Calu3 (cell line): Measurements from ENCODE around the gene LMAN1L. TPM values are rescaled to one million over a fixed set of nuclear protein-coding genes. Genes with fewer than 3 reads are reported as not detected.

Source experiments
- BruUV-seq: library from RNA; stranded (reverse); fragments of 400-500 nt; replicated peaks from 2 replicates; lab custom pipeline; 2021; lab: Mats Ljungman, UMichigan
- CTCF ChIA-PET: fragments of 300-600 bp; sonication (Branson Sonifier 250); formaldehyde crosslinking; loops from one replicate; lab custom pipeline; 2022; ENCODE audit warnings: antibody characterized with exemption; lab: Charles Lee
- DNase-seq: peaks from one replicate; pipeline ENCODE4 v3.0.0; 2022
- H3K27ac Mint-ChIP-seq: one replicate; pipeline ENCODE4 v1.8.0; 2022; ENCODE audit warnings: mixed read lengths; ENCODE audit not compliant: unreplicated experiment
- H3K27me3 Mint-ChIP-seq: one replicate; pipeline ENCODE4 v1.8.0; 2022; ENCODE audit warnings: mixed read lengths; ENCODE audit not compliant: unreplicated experiment
- H3K36me3 Mint-ChIP-seq: one replicate; pipeline ENCODE4 v1.8.0; 2022; ENCODE audit warnings: mild to moderate bottlenecking, moderate library complexity, mixed read lengths; ENCODE audit not compliant: insufficient read depth, unreplicated experiment
- H3K4me1 Mint-ChIP-seq: one replicate; pipeline ENCODE4 v1.8.0; 2022; ENCODE audit warnings: mild to moderate bottlenecking, low read depth, mixed read lengths; ENCODE audit not compliant: unreplicated experiment
- H3K4me3 Mint-ChIP-seq: one replicate; pipeline ENCODE4 v1.8.0; 2022; ENCODE audit warnings: mild to moderate bottlenecking, low read depth, moderate library complexity, mixed read lengths; ENCODE audit not compliant: unreplicated experiment
- H3K9me3 Mint-ChIP-seq: one replicate; pipeline ENCODE4 v1.8.0; 2022; ENCODE audit warnings: low read depth, mixed read lengths; ENCODE audit not compliant: unreplicated experiment
- intact Hi-C: fragments of 100-400 bp; cut with micrococcal nuclease; formaldehyde crosslinking; loops from one replicate; pipeline ENCODE4 v1.10.0; 2022; ENCODE audit not compliant: unreplicated experiment
- total RNA-seq: library from RNA; stranded (reverse); gene quantifications from 2 replicates; pipeline ENCODE4 v1.2.3, GENCODE V29; 2022
- TF ChIP-seq, protein P1 (sequence below): fragments of 200-600 bp; IDR thresholded peaks from one replicate; pipeline ENCODE4 v1.8.0; 2022; ENCODE audit warnings: antibody characterized with exemption; ENCODE audit not compliant: unreplicated experiment

LMAN1L gene
- total RNA-seq, 1 experiment from 2014 or later, result 0.35 TPM

DNA sequence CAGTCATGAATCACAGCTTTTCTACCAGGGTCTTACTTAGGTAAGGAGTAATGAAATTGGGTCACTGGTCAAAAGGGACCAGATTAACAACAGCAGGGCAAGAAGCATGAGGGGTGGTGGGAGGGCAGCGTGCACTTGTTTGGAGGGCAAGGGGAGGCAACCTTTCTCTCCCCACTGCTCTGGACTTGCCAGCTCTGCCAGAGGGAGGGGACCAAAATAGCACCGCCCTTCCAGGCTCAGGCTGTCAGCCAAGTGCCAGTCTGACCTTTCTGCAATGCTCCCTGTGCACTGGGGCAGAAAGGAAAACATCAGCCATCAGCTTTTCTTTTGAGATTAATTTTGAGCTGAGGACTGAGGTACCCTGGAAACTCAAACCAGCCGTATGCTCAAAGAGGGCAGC lies 34.8 kb downstream of the LMAN1L start:
- H3K9me3 Mint-ChIP-seq, result no peaks in the 10 kb centered on the region
- intact Hi-C loops, result no loop called here
- DNase-seq, result no peak
- H3K27ac Mint-ChIP-seq, result no peak overlapping the region
- H3K4me1 Mint-ChIP-seq, result no peaks in the 10 kb centered on the region
- no peak overlapping the region for H3K4me3 Mint-ChIP-seq
- BruUV-seq, result no TSS peak
- CTCF ChIA-PET, result interaction anchor here (0.6 to 0.8 kb wide), 2 partner anchors 71 to 354 kb away, joined by 3 to 6 read pairs; no protein-coding TSS in a partner anchor
- peaks cover 62% of the 10 kb centered on the region for H3K36me3 Mint-ChIP-seq
- TF ChIP-seq, protein P1, sequence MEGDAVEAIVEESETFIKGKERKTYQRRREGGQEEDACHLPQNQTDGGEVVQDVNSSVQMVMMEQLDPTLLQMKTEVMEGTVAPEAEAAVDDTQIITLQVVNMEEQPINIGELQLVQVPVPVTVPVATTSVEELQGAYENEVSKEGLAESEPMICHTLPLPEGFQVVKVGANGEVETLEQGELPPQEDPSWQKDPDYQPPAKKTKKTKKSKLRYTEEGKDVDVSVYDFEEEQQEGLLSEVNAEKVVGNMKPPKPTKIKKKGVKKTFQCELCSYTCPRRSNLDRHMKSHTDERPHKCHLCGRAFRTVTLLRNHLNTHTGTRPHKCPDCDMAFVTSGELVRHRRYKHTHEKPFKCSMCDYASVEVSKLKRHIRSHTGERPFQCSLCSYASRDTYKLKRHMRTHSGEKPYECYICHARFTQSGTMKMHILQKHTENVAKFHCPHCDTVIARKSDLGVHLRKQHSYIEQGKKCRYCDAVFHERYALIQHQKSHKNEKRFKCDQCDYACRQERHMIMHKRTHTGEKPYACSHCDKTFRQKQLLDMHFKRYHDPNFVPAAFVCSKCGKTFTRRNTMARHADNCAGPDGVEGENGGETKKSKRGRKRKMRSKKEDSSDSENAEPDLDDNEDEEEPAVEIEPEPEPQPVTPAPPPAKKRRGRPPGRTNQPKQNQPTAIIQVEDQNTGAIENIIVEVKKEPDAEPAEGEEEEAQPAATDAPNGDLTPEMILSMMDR, result no peak
- H3K27me3 Mint-ChIP-seq, result no peaks in the 10 kb centered on the region

DNA sequence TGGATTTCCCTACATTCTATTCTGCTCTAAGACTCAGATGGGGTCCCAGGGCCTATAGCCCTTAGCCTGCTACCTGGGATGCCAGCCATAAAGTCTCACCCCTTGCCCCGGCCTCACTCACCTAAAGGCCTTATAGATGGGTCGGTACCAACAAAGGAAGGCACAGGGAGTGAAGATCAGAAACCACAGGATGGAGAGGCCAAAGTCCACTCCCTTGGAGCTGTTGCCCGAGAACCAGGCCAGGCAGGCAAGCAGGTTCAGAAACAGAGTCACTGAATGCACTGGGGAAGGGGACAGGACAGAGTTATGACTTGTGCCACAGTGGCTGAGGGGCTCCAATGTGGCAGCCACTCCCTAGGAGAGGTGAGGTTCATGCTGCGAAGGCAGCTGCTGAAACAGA lies 37.8 kb downstream of the LMAN1L start:
- no peak overlapping the region for H3K4me3 Mint-ChIP-seq
- H3K36me3 Mint-ChIP-seq, result peaks cover 51% of the 10 kb centered on the region
- CTCF ChIA-PET, result no interaction called here
- no peaks in the 10 kb centered on the region for H3K27me3 Mint-ChIP-seq
- H3K9me3 Mint-ChIP-seq, result no peaks in the 10 kb centered on the region
- TF ChIP-seq, protein P1, result no peak
- no peak overlapping the region for H3K27ac Mint-ChIP-seq
- intact Hi-C loops, result no loop called here
- BruUV-seq, result no TSS peak
- no peak for DNase-seq
- no peaks in the 10 kb centered on the region for H3K4me1 Mint-ChIP-seq

DNA sequence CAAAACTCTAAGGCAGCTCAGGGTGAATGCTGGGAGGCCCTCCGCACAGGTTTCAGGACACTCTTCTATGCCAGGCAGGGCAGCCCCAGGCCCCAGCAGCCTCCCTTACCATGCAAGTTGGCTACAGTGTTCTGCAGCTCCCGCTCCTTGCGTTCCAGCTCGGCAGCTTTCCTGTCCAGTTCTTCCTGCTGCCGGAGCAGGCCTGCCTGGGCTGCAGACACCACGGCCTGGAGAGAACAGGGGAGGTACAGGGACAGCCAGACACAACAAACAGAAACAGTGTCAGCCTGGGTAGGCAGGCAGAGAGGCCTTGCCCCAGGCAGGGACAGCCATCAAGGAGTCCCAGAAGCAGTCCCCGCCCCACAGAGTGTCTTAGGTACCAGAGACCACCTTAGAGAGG lies 39.3 kb downstream of the LMAN1L start:
- intact Hi-C loops, result no loop called here
- Mint-ChIP-seq H3K36me3 (peaks cover 43% of the 10 kb centered on the region), H3K27me3 (no peaks in the 10 kb centered on the region), H3K9me3 (no peaks in the 10 kb centered on the region), H3K27ac (no peak overlapping the region), H3K4me3 (no peak overlapping the region), H3K4me1 (peaks cover 4% of the 10 kb centered on the region)
- BruUV-seq, result no TSS peak
- DNase-seq, result no peak
- CTCF ChIA-PET, result no interaction called here
- TF ChIP-seq, protein P1, result no peak

DNA sequence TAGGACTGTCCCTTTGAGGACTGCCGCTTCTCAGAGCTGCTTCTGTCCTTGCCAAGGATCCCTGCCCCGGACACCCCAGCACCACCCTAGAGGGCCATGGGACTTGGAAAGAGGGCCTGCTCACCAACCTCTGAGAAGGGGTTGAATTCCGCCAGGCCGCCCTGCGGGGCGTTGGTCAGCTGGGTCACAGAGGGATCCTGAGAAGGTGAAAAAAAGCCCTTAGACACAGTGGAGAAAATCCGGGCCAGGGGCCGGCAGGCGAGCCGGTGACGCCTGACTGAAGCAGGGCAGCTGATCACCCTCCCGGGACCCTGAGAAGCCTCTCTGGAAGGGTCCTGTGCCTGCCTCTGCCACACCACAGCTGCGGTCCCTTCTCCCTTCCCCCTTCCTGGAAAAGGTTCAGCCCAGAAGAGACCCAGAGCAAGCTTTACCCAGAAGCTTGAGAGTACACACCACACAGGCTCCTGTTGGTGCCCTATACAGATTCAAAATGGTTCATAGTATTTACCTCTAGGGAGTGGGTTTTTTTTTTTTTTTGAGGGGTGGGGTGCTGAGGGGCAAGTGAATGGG lies 41.9 kb downstream of the LMAN1L start:
- H3K27me3 Mint-ChIP-seq, result no peaks in the 10 kb centered on the region
- H3K27ac Mint-ChIP-seq, result no peak overlapping the region
- peaks cover 30% of the 10 kb centered on the region for H3K4me1 Mint-ChIP-seq
- peaks cover 24% of the 10 kb centered on the region for H3K36me3 Mint-ChIP-seq
- CTCF ChIA-PET, result no interaction called here
- intact Hi-C loops, result no loop called here
- no peak for DNase-seq
- BruUV-seq, result no TSS peak
- TF ChIP-seq, protein P1, result no peak
- H3K9me3 Mint-ChIP-seq, result no peaks in the 10 kb centered on the region
- no peak overlapping the region for H3K4me3 Mint-ChIP-seq
